ENCODE measurements around the gene CD7.

- TF ChIP-seq ZNF8 (CRISPR knock-in tag; IDR thresholded peaks at IDR 0.05) (no peak), GLIS3 (CRISPR knock-in tag; IDR thresholded peaks at IDR 0.05) (no peak), ZFP30 (CRISPR knock-in tag; IDR thresholded peaks at IDR 0.05) (no peak), SNAI2 (CRISPR knock-in tag; IDR thresholded peaks at IDR 0.05) (no peak), RARB (CRISPR knock-in tag; IDR thresholded peaks at IDR 0.05) (no peak), PATZ1 (CRISPR knock-in tag; IDR thresholded peaks at IDR 0.05; ENCODE audit: borderline replicate concordance) (no peak), OSR1 (CRISPR knock-in tag; IDR thresholded peaks at IDR 0.05) (no peak), ZFP3 (CRISPR knock-in tag; IDR thresholded peaks at IDR 0.05) (no peak), BACH2 (CRISPR knock-in tag; IDR thresholded peaks at IDR 0.05; ENCODE audit: borderline replicate concordance) (no peak), ESRRG (CRISPR knock-in tag; IDR thresholded peaks at IDR 0.05) (no peak)
These were observed 22.5 kb upstream of the CD7 start for GRCh38 chr17:82339634-82340580.
